NCI-H510A (cell line): Measurements from ENCODE around the gene GPS1.

Source experiments
- DNase-seq: peaks from one replicate; lab custom pipeline; 2025; lab: John Stamatoyannopoulos, UW

The GPS1 gene

DNA sequence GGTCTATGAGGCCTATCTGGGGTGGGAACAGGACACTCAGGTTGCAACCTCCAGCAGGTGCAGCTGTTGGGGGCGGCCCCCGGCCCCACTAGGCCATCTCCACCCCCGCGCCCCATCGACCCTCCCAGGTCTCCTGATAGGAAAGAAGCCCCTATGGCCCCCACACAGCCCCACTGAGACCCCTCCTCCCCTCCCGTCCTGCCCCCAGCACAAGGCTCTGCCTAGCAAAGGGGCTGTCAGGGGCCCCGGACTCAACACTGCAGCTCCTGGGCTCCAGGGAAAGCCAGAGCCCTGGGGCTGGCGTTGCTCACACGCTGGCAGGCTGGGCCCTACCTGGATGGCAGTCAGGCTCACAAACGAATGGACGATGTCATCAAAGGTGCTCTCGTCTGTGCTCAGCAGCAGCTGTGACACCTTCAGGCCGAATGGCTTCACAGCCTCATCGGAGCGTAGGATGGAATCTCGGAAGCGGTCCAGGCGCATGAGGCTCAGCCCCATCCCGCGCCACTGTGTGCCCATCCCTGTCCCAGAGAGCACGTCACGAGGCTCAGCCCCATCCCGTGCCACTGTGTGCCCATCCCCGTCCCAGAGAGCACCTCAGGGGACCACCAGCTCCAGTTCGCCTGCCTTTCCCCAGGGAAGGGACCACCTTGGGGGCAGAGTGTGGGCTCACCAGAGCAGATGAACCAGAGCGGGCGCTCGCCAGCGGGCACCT, 39.0 kb downstream of the GPS1 start:
- no peak for DNase-seq

DNA sequence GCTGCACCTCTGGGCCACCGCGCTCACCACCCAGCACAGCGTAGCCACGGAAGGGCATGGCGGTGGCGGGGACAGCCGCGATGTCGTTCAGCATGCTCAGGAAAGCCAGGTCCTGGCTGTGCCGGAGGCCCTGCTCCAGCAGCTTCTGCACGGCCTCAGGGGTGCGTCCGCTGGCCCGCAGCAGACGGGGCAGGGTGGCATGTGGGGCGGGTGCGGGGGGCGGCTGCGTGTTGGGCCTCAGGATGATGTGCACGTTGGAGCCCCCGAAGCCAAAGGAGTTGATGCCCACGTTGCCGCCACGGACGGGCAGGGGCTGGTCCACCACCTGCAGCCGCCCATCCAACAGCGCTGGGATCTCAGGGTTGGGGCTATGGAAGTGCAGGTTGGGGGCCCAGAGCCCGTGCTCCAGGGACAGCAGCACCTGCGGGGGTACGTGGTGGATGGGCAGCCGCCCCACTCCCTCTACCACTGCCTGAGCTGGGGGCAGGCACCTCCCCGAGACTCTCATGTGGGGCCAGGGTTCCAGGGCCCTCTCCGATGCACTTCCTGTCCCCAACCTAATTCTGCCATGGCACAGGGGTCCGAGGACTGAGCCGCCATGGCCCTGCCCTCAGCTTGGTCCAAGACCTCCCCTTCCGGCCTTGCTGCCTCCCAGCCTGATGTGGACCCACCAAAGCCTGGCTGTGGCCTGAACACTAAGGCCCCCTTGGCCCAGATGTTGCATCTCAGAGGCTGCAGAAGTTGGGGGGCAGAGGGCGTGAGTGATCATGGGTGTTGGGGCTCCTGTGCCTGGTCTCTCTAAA, 39.8 kb downstream of the GPS1 start:
- DNase-seq = no peak

GRCh38 chr17:82092094-82092586, 40.4 kb downstream of the GPS1 start:
- DNase-seq = no peak

DNA sequence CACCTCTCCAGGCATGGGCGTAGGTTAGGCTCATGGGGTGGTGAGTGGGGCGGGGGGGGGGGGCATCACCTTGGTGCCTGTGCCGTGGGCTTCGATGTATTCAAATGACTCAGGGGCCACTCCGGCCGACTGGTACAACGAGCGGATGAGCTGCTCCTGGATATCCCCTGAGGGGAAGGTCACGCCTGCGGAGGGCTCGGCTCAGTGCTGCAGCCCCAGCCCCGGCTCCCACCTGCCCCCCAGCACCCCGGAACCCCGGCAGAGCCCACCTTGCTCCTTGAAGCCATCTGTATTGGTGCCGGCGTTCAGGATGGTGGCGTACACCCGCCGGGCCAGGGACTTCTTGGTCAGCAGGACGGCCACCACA, 40.9 kb downstream of the GPS1 start:
- DNase-seq = no peak

- no peak for DNase-seq
Measured at GRCh38 chr17:82092995-82093751, 41.5 kb downstream of the GPS1 start.

GRCh38 chr17:82094931-82095776, 43.5 kb downstream of the GPS1 start:
- no peak for DNase-seq

DNA sequence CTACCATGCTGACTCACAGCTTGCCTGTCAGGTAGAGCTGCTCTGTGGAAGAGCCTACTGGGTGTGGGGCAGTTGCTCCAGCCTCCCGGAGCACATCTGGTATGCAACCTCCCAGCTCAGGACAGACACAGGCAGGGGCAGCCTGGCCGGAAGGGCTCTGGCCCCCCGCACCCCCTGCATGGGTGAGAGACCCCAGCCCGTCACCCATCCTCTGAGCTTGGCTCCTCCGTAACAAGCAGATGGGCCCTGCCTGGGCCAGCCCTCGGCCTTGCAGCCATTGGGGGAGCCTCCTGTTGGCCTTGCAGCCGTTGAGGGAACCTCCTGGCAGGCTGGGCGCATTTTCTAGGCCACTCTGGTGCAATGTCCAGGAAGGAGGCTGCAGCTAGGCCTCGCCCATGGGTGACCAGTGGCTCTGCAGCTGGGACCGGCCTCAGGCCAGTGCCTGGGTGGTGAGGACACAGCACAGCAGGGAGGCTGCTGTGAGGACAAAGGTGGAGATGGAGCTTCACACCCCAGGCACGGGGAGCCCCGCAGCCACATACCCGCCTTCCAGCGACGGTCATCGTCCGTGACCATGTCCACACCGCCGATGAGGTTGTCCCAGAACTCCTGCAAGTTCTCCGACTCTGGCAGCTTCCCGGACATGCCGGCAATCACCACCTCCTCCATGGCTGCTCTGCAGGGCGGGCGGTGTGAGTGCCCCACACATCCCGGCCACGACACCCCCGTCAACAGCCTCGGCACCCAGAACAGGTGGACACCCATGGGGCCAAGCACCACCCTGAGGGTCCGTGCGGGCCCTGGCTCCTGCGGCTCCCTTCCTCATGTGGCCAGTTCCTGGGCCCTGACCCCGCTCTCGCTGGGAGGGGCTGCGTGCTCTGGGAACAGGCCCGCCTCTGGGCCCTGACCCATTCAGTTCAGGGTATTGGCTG, 44.3 kb downstream of the GPS1 start:
- DNase-seq = no peak

GRCh38 chr17:82096709-82097183, 45.0 kb downstream of the GPS1 start:
- DNase-seq = no peak

GRCh38 chr17:82097184-82097918, 45.7 kb downstream of the GPS1 start:
- DNase-seq = peak; percentile 35

DNA sequence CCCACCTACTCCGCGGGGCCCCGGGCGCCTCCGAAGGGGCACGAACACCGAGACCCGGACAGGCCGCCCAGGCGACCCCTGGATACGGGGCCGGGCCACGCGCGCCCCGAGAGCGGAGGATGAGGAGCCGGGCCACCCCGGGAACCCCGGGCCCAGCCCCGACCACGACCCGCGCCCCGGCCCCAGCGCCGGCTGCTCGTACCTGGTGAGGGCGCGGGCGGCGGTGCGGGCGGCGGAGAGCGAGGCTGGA, 46.1 kb downstream of the GPS1 start:
- DNase-seq = no peak

DNA sequence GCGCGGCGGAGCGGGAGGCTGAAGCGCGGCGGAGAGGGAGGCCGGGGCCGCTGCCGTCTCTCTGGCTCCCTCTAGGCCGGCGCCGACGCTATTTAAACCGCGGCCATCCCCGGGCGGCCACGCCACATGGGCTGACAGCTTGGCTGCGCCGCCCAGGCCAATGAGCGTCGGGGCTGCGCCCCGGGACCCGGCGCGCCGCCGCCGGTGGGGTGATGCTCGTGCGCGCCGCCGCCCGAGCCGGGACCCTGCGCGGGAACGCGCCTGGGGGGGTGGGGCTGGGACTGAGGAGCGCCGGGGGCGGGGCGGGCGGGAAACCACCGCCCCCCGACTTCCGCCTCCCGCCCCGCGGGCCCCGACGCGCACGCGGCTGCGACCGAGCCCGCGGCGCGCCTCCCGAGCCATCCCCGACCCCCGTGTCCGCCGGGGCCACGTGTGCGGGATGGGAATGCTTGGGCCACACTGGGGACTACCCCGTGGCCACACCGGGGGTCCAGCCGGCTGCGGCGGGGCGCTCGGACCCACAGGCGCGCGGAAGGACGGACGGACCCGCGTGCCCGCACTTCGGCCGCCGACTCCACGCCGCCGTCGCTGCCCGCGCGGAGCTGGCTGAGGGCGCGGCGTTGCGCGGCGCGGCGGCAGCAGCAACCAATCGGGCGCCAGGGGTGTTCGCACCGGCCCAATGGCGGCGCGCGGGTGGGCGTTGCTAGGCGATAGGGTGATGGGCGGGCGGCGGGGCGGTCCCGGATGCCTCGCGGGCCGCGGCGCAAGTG, 46.7 kb downstream of the GPS1 start, which contains the start of gene FASN:
FASN (minus strand) TSS at position 68 of the 770 bp plus-strand sequence. CDS start 1,791 bp downstream, outside the sequence.
- peak; percentile 94 for DNase-seq

DNA sequence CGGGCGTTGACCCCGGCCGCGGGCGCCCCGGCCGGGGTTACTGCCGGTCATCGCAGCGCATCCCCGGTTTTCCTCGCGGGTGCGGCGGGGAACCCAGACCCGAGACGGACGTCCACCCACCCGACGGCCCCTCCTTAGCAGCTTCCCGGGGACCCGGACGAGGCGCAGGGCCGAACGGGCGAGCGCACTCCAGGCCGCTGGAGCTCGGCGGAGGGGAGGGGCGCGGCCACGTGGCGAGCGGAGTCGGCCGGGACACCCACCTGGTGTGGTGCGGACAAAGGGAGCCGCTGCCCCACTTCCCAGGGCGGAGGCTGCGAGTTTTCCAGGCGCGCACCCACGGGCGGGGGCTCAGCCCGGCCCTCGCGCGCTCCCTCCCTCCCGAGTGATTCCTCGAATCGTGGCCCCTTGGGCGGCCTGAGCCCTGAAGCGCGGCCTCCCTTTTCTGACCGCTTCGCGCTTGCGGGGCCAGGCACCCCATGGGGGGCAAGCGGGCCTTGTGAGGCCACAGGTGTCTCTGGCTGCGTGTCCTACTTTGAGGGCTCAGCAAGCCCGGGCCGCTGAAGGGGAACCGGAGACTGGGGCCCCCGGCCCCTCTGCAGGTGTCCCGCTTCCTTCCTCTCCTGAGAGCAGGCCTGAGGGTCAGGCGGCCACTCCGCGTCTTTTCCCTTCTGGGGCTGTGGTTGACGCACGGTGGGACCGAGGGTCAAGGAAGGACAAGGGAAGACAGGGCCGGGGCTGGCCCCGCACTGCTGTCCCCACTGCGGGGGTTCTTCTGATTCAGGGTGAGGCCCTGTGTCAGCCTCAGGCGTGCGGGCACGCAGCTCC, 47.5 kb downstream of the GPS1 start:
- no peak for DNase-seq

- no peak for DNase-seq
Measured at GRCh38 chr17:82100502-82101298, 49.0 kb downstream of the GPS1 start.

- DNase-seq = no peak
Measured at GRCh38 chr17:82101301-82101715, 49.6 kb downstream of the GPS1 start.

GRCh38 chr17:82101767-82102679, 50.3 kb downstream of the GPS1 start:
- DNase-seq = no peak
